Peyer's patch (tissue), 4 donors: ENCODE data around the gene BRD3OS.

Source experiments
- POLR2A ChIP-seq, 2 donors: fragments of 450-650 bp; IDR thresholded peaks; one replicate each; pipeline ENCODE4 v1.5.1; 2017; ENCODE audit warnings: antibody characterized with exemption in 2 of 2, mild to moderate bottlenecking in 2 of 2, moderate library complexity in 2 of 2
- TF ChIP-seq, protein P1 (sequence below), 6 experiments: fragments of 450-650 bp in 4 of 6; fragments of 200-600 bp in 2 of 6; sonication (generic) in 1 of 6; IDR thresholded peaks; one replicate each; pipeline ENCODE4 v1.5.1; 2017 to 2019; ENCODE audit warnings: antibody characterized with exemption in 6 of 6, mild to moderate bottlenecking in 3 of 6, moderate library complexity in 1 of 6

DNA sequence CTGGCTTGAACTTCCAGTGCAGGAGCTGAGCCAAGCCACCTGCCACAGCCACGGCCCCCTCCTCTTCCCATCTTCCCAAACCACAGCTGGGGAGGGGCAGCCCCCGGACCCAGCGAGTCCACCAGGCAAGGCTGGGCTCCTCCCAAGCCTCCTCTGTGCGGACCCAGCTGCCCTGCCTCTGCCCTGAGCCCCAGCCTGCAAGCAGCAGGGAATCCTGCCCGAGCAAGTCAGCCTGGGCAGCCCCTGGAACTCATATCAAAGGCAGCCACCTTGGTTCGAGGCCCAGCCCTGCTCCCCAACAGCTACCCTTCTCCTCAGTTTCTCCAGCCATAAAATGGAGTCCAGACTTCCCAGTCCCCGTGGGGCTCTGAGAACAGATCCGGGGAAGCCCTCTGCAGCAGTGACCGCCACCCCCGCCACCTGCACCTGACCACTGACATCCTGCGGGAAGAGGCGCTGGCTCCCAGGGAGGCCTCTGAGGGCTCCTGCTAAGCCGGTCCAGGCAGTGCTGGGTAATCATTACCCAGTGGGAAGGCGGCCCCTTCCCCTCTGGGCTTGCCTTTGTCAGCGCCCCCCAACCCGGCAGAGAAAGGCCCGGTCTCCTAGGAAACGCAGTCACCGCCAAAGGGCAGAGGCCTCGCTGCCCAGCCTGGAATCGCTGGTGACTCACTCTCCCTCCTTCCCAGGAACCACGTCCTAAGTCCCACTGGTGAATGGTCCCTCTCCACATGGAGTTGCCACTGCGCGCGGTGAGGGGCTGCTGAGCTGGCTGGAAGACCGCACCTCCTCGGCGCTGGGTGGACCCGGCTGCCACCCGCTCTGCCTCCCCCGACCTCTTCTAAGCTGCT is 34.7 kb upstream of the BRD3OS start:
- peak in 1 of 2 donors; percentile 85 for TF ChIP-seq POLR2A (IDR thresholded peaks at IDR 0.05)
- TF ChIP-seq, protein P1, sequence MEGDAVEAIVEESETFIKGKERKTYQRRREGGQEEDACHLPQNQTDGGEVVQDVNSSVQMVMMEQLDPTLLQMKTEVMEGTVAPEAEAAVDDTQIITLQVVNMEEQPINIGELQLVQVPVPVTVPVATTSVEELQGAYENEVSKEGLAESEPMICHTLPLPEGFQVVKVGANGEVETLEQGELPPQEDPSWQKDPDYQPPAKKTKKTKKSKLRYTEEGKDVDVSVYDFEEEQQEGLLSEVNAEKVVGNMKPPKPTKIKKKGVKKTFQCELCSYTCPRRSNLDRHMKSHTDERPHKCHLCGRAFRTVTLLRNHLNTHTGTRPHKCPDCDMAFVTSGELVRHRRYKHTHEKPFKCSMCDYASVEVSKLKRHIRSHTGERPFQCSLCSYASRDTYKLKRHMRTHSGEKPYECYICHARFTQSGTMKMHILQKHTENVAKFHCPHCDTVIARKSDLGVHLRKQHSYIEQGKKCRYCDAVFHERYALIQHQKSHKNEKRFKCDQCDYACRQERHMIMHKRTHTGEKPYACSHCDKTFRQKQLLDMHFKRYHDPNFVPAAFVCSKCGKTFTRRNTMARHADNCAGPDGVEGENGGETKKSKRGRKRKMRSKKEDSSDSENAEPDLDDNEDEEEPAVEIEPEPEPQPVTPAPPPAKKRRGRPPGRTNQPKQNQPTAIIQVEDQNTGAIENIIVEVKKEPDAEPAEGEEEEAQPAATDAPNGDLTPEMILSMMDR (IDR thresholded peaks at IDR 0.05) = no peak
